Stimulated activated naive CD8-positive, alpha-beta T cell treated with anti-CD3 and anti-CD28 coated beads, Interleukin-15, Interleukin-2, amounts not matched to agents 100 ng/mL and 50 ng/mL, for 24 hours (primary cell): ENCODE measurements around the gene TMSB10.
"Not testable (repeated sequence)": the region's sequence is repeated elsewhere in the genome, so short reads cannot be mapped to it uniquely, and the experiment has no call there.

Experiments
- H3K27ac Mint-ChIP-seq: one replicate; pipeline ENCODE4 v1.8.0; 2021; ENCODE audit warnings: mild to moderate bottlenecking, mixed read lengths
- H3K27me3 Mint-ChIP-seq: one replicate; pipeline ENCODE4 v1.8.0; 2021; ENCODE audit warnings: mixed read lengths
- H3K36me3 Mint-ChIP-seq: one replicate; pipeline ENCODE4 v1.8.0; 2021; ENCODE audit warnings: low read depth, mixed read lengths
- H3K4me1 Mint-ChIP-seq: one replicate; pipeline ENCODE4 v1.8.0; 2021; ENCODE audit warnings: low read depth, mixed read lengths
- H3K4me3 Mint-ChIP-seq: one replicate; pipeline ENCODE4 v1.8.0; 2021; ENCODE audit warnings: mild to moderate bottlenecking, mixed read lengths
- H3K9me3 Mint-ChIP-seq: one replicate; pipeline ENCODE4 v1.8.0; 2021; ENCODE audit warnings: mixed read lengths

Gene TMSB10

GRCh38 chr2:84875213-84875560 lies 30.3 kb upstream of the TMSB10 start:
- Mint-ChIP-seq H3K9me3 (no peaks in the 10 kb centered on the region), H3K27me3 (no peaks in the 10 kb centered on the region), H3K27ac (peak overlapping the region; percentile 95), H3K4me1 (peaks cover 84% of the 10 kb centered on the region), H3K4me3 (peak overlapping the region; percentile 60), H3K36me3 (peaks cover 35% of the 10 kb centered on the region)

GRCh38 chr2:84875619-84876018 lies 29.8 kb upstream of the TMSB10 start:
- Mint-ChIP-seq H3K27ac (peak overlapping the region; percentile 95), H3K4me3 (peak overlapping the region; percentile 60), H3K36me3 (peaks cover 31% of the 10 kb centered on the region), H3K4me1 (peaks cover 79% of the 10 kb centered on the region)
- H3K27me3 Mint-ChIP-seq, H3K9me3 Mint-ChIP-seq: not testable (repeated sequence)

GRCh38 chr2:84876369-84876768 lies 29.1 kb upstream of the TMSB10 start:
- H3K27ac Mint-ChIP-seq: peak overlapping the region; percentile 95
- H3K4me1 Mint-ChIP-seq: peaks cover 77% of the 10 kb centered on the region
- H3K9me3 Mint-ChIP-seq: no peaks in the 10 kb centered on the region
- peak overlapping the region; percentile 6 for H3K4me3 Mint-ChIP-seq
- H3K27me3 Mint-ChIP-seq: no peaks in the 10 kb centered on the region
- H3K36me3 Mint-ChIP-seq: peaks cover 29% of the 10 kb centered on the region

- H3K9me3 Mint-ChIP-seq: no peaks in the 10 kb centered on the region
- H3K27ac Mint-ChIP-seq: peak overlapping the region; percentile 98
- peak overlapping the region; percentile 98 for H3K4me3 Mint-ChIP-seq
- H3K36me3 Mint-ChIP-seq: peaks cover 24% of the 10 kb centered on the region
- peaks cover 80% of the 10 kb centered on the region for H3K4me1 Mint-ChIP-seq
- no peaks in the 10 kb centered on the region for H3K27me3 Mint-ChIP-seq
Observed at GRCh38 chr2:84878459-84878858, 27.0 kb upstream of the TMSB10 start.

GRCh38 chr2:84878896-84879583 lies 26.4 kb upstream of the TMSB10 start:
- H3K36me3 Mint-ChIP-seq: peaks cover 20% of the 10 kb centered on the region
- H3K4me1 Mint-ChIP-seq: peaks cover 76% of the 10 kb centered on the region
- H3K9me3 Mint-ChIP-seq: no peaks in the 10 kb centered on the region
- H3K27me3 Mint-ChIP-seq: no peaks in the 10 kb centered on the region
- H3K4me3 Mint-ChIP-seq: peak overlapping the region; percentile 98
- H3K27ac Mint-ChIP-seq: peak overlapping the region; percentile 98

- H3K4me3 Mint-ChIP-seq: peak overlapping the region; percentile 98
- H3K4me1 Mint-ChIP-seq: peaks cover 68% of the 10 kb centered on the region
- no peaks in the 10 kb centered on the region for H3K27me3 Mint-ChIP-seq
- no peaks in the 10 kb centered on the region for H3K9me3 Mint-ChIP-seq
- H3K36me3 Mint-ChIP-seq: peaks cover 13% of the 10 kb centered on the region
- peak overlapping the region; percentile 98 for H3K27ac Mint-ChIP-seq
Observed at GRCh38 chr2:84879584-84880394, 25.7 kb upstream of the TMSB10 start.

GRCh38 chr2:84880395-84880644 lies 25.1 kb upstream of the TMSB10 start:
- Mint-ChIP-seq H3K27me3 (no peaks in the 10 kb centered on the region), H3K4me1 (peaks cover 63% of the 10 kb centered on the region), H3K4me3 (peak overlapping the region; percentile 98), H3K36me3 (peaks cover 7% of the 10 kb centered on the region), H3K27ac (peak overlapping the region; percentile 98), H3K9me3 (no peaks in the 10 kb centered on the region)

GRCh38 chr2:84880645-84881521 lies 24.6 kb upstream of the TMSB10 start, which contains the start of gene TRABD2A:
TSS of gene TRABD2A (minus strand) at chr2:84881084. CDS start at chr2:84881039, 45 bp downstream.
- Mint-ChIP-seq H3K27ac (peak within 1 kb of the TSS; percentile 98), H3K4me3 (peak within 1 kb of the TSS; percentile 98), H3K27me3 (no peaks in the 10 kb centered on the region), H3K4me1 (peaks cover 57% of the 10 kb centered on the region), H3K36me3 (peaks cover 3% of the 10 kb centered on the region), H3K9me3 (no peaks in the 10 kb centered on the region)

- Mint-ChIP-seq H3K4me3 (peak overlapping the region; percentile 93), H3K27me3 (no peaks in the 10 kb centered on the region), H3K36me3 (no peaks in the 10 kb centered on the region), H3K27ac (peak overlapping the region; percentile 94), H3K9me3 (no peaks in the 10 kb centered on the region), H3K4me1 (peaks cover 53% of the 10 kb centered on the region)
Observed at GRCh38 chr2:84881581-84882413, 23.7 kb upstream of the TMSB10 start.

- no peaks in the 10 kb centered on the region for H3K9me3 Mint-ChIP-seq
- peak overlapping the region; percentile 93 for H3K4me3 Mint-ChIP-seq
- H3K36me3 Mint-ChIP-seq: no peaks in the 10 kb centered on the region
- H3K4me1 Mint-ChIP-seq: peaks cover 53% of the 10 kb centered on the region
- H3K27me3 Mint-ChIP-seq: no peaks in the 10 kb centered on the region
- H3K27ac Mint-ChIP-seq: peak overlapping the region; percentile 94
Observed at GRCh38 chr2:84882414-84882738, 23.1 kb upstream of the TMSB10 start.

- Mint-ChIP-seq H3K9me3 (no peaks in the 10 kb centered on the region), H3K27me3 (no peaks in the 10 kb centered on the region), H3K36me3 (no peaks in the 10 kb centered on the region)
Observed at GRCh38 chr2:84882775-84883550, 22.5 kb upstream of the TMSB10 start.

GRCh38 chr2:84884449-84884848 lies 21.0 kb upstream of the TMSB10 start:
- Mint-ChIP-seq H3K36me3 (no peaks in the 10 kb centered on the region), H3K27ac (no peak overlapping the region), H3K27me3 (no peaks in the 10 kb centered on the region), H3K4me3 (no peak overlapping the region), H3K4me1 (peaks cover 55% of the 10 kb centered on the region), H3K9me3 (no peaks in the 10 kb centered on the region)

More at GRCh38 chr2:84882775-84883550, 22.5 kb upstream of the TMSB10 start:
- peak overlapping the region; percentile 94 for H3K27ac Mint-ChIP-seq
- peak overlapping the region; percentile 93 for H3K4me3 Mint-ChIP-seq
- peaks cover 53% of the 10 kb centered on the region for H3K4me1 Mint-ChIP-seq

GRCh38 chr2:84885111-84885510 lies 20.3 kb upstream of the TMSB10 start:
- peaks cover 59% of the 10 kb centered on the region for H3K4me1 Mint-ChIP-seq
- no peaks in the 10 kb centered on the region for H3K36me3 Mint-ChIP-seq
- H3K9me3 Mint-ChIP-seq: no peaks in the 10 kb centered on the region
- H3K27ac Mint-ChIP-seq: no peak overlapping the region
- no peaks in the 10 kb centered on the region for H3K27me3 Mint-ChIP-seq
- H3K4me3 Mint-ChIP-seq: no peak overlapping the region

GRCh38 chr2:84886791-84887190 lies 18.7 kb upstream of the TMSB10 start:
- no peaks in the 10 kb centered on the region for H3K27me3 Mint-ChIP-seq
- H3K4me1 Mint-ChIP-seq: peaks cover 61% of the 10 kb centered on the region
- H3K9me3 Mint-ChIP-seq: no peaks in the 10 kb centered on the region
- H3K4me3 Mint-ChIP-seq: no peak overlapping the region
- H3K27ac Mint-ChIP-seq: peak overlapping the region; percentile 75
- no peaks in the 10 kb centered on the region for H3K36me3 Mint-ChIP-seq
